ENCODE data around the gene NKX2-1.

Gene NKX2-1

DNA sequence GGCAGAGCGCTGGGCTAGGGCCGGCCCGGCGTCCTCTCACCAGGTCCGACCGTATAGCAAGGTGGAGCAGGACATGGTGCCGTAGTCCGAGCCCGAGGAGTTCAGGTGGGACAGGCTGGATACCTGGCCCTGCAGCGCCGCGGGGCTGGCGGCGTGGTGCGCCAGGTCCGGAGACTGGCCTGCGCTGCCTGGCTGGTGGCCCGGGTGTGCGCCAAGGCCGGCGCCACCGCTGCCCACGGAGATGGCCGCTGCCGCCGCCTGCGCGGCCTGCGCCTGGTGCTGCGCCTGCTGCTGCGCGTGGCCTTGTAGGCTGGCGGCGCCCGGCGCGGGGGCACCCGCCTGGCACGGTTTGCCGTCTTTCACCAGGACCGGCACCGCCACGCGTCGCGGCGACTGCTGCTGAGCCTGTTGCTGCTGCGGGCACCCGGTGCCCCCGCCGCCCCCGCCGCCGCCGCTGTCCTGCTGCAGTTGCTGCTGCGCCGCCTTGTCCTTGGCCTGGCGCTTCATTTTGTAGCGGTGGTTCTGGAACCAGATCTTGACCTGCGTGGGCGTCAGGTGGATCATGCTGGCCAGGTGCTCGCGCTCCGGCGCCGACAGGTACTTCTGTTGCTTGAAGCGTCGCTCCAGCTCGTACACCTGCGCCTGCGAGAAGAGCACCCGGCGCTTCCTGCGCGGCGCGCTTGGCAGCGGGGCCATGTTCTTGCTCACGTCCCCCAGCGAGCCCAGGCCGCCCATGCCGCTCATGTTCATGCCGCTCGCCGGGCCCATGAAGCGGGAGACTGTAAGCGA lies 2.6 kb downstream of the NKX2-1 start:
- DNase-seq = peak; percentile 56 to 92 (median 81)

DNA sequence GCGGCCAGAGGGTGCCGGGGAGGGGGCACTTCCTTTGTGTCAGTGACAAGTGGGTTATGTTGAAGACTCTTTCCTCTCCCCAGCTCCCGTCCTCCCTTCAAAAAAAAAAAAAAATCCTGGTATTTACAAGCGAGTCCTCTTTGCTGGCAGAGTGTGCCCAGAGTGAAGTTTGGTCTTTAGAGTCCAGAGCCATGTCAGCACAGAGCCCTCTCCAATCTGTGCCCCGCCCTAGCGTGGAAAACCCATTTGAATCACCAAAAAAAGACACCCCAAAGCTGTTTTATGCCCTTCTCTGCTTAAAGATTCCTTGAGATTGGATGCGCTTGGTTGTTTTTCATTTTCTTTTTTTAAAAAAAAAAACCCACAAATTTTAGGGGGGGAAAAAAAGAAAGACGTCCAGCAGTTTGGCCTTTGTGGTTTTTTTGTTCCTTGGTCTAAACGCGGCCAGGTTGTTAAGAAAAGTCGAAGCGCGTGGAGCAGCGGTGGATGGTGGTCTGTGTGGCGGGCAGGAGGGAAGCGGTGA lies 3.3 kb downstream of the NKX2-1 start:
- peak; percentile 50 to 84 (median 73) for DNase-seq

DNA sequence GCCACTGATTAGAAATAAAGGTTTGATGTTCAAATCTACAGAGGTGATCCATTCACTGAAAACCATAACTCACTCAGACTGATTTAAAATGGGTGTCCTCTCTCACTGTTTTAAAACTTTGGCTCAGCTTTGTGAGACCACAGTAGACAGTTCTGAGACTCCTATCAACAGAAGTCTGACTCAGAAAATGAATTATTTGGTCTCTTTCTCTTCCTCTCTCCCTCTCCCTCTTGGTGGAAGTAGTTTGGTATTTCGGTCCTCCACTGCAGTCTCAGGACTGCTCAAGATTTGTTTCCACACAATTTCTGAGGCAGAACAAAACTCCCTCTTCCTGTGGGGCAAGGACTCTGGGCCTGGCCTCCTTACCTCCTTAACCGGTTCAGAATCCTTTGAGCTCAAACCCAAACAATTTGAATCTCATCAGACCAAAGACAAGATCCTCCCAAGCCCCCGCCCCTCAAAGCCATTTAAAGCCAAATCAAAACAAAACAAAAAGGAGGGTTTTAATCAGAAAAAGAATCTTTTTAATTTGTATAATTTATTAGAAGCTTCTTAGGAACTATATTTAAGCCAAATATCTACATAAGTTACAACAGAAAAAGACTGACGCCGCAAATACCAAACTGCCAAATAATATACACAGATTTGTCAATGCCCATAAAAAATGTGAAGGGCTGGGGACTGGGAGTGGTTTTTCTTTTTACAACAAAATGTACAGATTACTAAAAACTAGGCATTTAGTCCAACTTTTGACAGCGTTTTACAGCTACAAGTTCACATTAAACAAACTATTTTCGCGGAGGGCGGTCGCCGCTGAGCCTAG lies 3.9 kb downstream of the NKX2-1 start:
- peak in 2 of 3 experiments; percentile 75 to 86 for DNase-seq

DNA sequence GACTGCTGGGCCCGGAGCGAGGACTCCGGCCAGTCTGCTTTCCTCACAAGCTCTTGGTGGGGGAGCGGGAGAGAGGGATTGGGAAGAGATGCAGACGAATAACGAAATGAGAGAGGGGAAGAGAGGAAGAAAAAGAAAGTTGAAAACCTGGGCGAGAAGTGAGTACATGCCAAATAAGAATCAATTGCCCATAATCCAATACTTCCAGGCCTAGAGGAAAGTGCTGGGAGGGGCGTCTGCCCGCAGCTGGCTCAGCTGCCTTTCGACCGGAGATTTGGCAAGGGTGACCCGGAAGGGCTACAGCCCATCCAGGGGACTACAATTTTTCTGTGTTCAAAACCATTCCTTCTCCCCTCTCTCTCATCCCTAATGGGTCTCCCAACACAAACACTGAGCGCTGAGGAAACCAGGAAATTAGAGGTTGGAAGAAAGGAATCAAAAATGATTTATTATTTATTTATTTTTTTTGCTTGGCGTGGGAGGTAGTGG lies 4.9 kb downstream of the NKX2-1 start:
- peak; percentile 61 to 86 (median 78) for DNase-seq

DNA sequence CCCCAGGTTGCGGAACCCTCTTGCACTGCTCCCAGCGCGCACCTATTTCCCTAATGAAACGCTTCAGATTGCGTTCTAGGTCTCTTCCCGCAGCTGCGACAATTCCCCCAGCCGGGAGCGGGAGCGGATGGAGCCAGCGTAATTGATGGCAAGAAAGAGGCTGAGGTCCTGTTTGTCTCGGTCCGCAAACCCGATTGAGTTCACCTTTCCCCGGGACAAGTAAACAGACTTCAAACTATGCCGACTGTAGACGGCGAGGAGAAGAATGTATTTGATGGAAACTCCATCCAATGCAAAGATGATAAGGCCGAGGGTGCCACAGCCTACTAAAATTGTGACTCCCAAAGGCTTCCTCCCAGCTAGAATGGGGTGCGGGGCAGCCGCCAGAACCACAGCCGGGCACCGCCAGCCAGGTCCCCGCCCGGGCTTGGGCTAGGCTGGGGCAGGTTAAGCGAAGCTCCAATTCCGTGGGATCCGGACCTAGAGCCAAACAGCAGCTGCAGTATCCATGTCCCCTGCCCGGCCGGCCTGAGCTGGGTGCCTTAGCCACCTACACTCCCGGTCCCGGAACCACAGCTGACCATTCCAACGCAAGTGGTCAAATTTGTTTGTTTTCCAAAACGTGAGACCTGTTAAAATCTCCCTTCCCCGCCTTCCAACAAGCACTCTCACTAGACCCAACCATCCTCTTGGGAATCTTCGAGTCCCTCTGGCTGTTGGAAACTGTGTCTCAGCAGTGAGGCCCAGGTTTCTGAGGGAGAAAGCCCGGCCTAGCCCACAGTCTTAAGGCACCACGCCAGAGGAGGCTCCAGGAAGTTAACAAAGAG lies 5.5 kb downstream of the NKX2-1 start:
- DNase-seq = peak; percentile 73 to 92 (median 78)

DNA sequence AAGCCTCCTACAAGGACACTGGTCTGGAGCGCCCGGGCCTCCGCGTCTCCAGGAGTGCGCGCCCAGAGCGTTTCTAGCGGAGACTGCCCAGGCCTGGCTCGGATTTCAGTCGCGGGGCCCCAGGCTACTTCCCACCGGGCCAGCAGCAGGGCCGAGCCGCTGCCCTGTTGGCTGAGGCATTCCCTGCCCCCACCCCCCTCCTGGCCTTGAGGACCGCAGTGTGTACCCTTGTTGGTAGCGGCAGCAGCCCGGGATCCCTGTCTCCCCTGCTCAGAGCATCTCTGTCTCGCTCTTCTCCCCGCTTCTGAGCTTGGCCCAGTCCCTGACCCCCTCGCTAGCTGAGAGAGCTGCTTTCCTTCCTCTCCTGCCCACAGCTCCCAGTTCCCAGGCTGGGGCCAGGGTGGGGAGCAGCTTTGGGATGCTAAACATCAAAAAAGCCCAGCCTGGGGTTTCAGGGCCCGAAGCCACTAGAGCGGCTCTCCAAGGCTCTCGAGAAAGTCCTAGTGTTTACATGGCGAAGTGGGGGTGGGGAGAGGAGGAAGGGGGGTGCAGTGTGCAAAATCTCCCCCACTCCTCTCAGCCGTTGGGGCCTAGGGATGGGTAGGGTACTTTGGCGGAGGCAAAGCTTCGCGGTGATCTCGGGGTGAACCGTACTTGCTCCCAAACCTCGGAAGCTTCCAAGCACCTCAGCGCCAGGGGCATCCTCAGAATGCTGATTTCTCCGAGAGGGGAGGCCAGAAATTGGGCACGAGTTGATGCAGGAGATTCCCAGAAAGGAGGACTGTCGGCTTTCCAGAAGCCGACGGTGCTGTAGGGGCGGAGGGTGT lies 6.4 kb downstream of the NKX2-1 start:
- peak; percentile 91 to 97 (median 93) for DNase-seq

DNA sequence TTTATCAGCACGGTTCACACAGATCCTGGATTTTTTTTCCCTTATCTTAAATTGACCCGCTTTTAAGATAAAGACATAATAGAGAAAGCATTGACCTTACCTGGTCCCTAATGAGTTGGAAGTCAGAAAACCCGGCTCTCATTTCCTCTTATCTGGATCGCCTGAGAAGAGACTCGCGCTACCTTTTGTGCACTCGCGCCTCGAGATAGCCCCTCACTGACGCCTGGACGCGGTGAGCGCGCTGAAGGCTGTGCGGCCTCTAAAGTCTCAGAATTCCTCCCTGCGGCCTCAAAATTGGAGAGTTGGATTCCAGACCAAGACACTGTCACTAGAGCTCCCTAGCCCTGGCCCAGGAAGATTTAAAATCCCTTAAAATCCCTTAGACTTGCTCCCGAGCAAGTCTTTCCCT lies 7.0 kb downstream of the NKX2-1 start:
- peak; percentile 64 to 88 (median 80) for DNase-seq

DNA sequence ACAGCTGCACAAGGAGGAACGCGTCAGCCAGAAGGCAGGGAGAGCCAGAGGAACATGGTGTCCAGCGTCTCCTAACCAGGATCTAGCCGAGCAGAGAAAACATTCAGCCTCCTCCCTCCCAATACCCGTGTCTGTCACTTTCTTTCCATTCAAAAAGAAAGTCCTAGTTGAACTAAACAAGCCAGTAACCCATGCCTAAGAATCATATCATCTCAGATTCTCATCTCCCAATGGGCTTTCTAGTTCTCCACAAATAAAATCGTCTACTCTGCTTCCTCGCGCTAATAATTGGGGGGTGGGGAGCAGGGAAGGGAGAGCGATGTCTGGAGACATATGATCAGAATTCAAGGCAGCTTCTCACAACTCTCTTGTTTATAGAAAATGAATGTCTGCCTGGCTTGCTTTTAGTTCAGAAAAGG lies 7.4 kb downstream of the NKX2-1 start:
- peak; percentile 67 to 86 (median 74) for DNase-seq

DNA sequence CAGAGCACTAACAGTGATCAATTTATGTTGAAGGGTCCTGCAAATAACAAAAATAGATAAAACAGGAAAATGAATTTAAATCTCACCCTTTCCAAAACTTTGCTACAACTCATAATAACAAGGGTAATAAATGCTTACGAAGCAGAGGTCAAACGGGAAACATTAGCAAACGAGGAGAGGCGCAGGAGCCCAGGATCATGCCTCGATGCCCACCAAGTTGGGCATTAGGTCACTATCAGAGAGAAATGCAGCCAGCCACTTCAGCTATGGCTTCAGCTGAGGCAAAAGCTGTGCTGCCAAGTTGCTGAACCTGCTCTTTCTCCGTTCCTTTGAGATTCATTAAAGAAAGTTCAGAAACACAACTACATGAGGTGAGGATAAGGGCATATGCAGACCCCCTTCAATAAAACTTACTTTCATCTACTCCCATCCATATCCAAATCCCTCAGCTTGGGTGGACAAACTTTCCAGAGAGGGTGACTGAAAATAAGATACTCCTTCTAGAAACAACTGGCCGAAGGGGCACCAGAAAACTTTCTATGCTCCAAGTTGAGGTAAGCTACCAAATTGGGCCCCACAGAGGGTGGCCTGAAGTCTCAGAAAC lies 7.9 kb downstream of the NKX2-1 start:
- peak in 2 of 3 experiments; percentile 61 to 84 for DNase-seq

DNA sequence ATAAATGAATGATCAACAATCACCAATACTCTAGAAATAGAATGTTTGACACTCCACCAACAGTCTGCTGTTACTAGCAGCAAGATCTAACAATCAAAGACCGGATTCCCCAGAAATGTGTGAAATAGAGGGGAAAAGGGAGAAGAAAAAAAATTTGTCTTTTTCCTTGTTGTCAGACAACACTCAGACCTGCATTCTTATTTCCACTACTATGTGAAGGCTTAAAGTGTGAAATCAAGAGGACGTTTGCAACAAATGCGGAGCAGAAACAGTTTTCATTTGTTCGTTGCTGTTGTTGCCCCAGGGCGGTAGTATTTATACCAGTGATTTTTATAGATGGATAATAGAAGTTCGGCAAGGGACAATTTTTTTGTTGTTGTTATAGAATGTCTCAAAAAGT lies 9.2 kb downstream of the NKX2-1 start:
- peak in 2 of 3 experiments; percentile 65 to 73 for DNase-seq

DNA sequence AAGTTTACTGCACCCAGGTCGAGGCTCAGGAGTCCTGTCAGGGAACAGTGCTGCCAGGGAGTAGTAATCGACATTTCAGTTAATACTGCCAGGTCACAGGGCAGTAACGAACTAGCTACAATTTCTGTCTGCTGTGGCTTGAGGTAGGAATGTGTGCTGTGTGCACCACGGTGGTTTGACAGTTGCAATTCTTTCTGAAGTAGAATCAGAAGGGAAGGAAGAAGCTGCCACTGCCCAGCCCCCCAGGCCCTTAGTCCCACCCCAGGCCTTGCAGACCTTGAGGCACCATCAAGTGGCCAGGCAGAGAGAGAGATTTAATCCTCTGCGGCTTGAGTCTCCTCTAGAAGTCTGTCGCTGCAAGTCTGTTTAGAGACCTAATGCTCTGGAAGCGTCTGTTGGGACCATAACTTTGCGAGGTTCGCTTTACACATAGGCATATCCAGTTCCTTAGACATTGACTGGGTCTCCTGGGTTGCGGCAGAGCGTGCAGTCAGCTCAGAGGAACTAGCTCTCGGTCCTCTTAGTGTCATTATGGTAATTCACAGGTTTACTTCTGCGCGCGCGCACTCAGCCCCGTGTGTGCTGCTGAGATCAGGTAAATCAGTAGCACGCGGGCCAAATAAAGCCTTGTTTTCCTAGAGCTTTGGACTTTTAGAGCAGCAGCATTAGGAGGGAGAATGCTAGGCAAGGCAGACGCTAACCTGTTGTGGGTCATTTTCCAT lies 9.8 kb downstream of the NKX2-1 start:
- peak; percentile 82 to 98 (median 94) for DNase-seq

DNA sequence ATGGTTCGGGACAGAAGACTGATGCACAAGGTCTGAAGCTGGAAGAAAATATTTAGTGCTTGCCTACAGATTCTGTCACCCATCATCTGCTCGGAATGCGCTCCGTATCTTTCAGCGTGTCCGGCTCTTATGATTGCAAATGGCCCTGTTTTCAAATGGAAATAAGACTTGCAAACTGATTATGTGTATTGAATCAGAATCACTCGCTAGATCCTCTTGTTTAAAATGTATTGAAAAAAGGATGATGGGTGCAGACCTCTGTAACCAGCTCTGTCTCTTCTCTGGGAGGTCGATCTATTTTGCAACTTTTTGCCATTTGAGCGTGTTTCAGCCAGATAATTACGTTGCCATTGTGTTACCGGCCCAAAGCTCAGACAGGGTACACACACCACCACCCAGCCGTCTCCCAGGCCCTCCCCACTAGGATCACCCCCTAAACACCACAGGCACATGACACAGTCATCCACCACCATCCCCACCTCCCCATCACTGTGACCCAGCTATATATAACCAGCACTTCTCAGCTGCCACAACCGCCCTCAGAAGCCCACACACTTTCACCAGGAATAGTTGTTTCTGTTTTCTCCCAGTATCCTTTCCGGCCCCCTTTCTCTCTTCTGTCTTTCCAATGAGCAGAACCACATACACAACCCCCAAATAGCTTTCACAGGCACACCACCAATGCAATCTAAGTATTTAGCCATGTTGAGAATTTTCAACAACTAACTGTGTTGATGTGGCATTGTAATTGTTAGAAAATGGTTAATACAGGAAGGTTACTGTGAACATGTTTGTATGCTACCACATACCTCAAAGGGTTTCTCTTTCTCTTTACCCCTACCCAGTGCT lies 10.7 kb downstream of the NKX2-1 start:
- peak in 2 of 3 experiments; percentile 72 to 73 for DNase-seq

DNA sequence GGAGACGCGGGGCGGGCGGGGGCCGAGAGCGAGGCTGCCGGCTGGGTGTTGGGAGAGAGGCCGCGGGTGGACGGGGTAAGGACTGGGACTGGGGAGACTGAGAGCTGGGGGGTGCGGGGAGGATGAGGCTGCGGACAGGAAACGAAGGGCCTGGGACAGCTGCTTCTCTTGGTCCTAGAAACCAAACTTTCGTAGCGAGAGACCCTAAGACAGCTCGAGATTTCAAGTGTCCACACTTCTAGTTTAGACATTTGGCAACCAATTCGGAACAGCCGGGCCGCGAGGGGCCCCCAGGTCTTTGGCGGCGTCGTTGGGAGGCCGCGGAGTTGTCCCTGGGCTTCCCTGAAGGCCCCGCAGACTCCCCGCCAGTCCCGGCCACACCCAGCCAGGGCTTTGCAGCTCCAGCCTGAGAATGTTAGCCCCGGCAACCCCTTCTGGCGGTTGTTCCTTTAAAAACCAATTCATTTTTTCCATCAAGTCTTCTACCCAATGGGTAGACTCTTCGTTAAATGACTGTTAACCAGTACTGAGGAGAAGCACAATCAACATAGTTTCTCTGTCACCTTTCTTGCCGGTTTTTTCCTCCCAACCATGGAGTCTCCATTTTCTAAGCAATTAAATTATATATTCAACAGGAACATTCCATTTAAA lies 11.5 kb downstream of the NKX2-1 start:
- peak in 2 of 3 experiments; percentile 64 to 73 for DNase-seq

DNA sequence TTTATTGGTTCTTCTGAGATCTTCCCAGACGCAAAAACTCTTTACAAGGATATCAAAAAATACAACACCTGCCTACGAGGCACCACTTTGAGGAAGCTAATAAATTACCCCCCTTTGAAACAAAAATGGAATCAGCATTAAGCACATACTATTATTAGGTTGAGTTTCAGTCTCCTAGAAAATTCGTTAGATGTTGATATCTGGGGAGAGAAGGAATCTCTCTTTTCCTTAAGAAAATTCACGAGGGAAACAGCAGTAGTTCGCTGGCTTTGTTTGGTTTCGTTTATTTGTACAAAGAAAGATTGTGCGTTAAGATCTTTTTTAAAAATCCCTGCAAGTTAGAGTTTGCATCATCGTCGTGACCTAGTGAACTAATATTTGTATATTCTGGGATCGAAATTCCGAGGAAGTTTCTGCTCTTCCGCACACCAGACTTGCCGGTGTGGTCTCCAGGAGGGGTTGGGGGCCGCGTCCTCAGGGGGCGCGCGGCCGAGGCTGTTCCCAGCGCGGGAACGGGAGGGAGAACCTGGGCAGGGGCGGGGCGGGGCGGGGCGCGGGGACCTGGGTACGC lies 12.1 kb downstream of the NKX2-1 start:
- peak; percentile 65 to 77 (median 72) for DNase-seq

DNA sequence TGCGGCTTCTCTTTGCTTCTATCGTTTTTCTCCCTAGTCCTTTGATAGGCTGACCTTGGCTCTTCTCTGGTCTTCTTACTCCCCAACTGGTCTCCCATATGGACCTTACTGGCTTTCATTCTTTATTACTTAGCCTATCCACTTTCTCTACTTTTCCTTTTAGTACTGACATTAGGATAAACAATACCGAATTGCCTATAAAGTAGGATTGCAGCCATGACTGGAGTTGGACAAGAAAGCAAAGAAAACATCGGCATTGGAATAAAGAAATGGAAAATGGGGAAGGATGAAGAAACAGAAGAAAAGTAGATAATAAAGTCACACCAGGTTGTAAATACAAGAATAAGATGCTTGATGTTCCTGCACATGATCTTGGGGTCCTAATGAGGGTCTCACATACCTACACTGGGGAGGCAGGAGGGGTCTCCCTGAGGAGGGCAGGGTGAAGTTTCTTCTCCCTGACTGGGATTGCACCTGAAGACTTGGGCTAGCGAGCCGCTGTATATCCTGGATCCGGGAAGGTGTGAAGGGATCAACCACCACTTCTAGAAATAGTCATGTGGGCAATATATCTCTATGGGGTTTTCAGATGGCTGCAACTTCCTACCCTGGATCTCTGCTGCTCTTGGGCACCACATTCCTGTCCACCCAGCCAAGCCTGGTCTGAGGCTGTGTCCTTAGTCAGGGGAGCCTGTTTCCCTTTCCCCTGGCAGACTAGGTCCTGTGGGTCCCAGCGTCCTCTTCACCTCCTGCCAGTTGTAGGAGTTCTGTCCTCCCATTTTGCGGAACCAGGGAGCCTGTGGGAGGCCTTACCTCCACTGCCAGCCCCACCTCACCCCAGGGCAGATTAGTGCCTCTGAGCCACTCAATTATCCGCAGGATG lies 13.1 kb downstream of the NKX2-1 start:
- peak in 1 of 3 experiments; percentile 76 for DNase-seq

DNA sequence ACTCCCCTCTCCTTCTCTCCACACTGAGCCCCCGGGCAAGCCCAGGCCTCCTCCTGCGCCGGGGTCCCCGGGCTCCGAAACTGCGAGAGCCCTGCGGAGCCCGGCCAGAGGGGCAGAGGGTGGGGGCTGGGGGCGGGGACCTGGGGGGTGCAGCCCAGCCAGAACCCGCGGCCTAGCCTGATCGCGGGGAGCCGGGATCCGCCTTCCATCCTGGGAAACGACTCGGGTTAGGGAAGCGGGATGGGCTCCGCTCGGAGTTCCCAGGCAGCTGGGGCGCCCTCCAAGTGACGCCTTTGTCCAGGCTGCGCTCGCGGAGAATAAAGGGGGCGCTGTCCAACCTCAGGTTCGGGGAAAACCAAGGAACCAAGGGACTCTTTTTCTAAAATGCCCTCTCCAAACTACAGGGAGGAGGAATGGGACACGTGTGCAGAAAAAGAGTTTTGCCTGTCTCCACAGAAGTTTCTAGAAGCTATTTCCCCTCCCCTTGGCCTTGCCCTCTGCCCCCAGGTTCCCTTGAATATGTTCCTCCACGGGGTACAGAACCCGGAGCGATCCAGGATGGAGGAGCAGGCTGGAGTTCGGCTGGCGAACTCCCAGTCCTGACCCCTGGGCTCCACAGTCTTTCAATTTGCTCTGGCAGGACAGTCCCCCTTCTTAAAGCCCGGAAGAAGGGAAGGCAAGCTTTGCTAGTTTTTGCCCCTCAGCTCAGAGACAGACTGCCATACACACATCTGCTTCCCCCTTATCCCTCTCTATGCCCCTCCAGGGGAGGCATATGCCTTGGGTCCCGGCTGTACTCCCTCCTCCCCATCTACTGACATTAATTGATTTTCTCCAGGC lies 13.9 kb downstream of the NKX2-1 start:
- peak in 1 of 3 experiments; percentile 79 for DNase-seq
